ENCODE data around the gene MAP4. TPM values are rescaled to one million over a fixed set of nuclear protein-coding genes. Genes with fewer than 3 reads are reported as not detected.

MAP4 gene
- total RNA-seq, 1 donor from 2014 or later = 319 TPM

DNA sequence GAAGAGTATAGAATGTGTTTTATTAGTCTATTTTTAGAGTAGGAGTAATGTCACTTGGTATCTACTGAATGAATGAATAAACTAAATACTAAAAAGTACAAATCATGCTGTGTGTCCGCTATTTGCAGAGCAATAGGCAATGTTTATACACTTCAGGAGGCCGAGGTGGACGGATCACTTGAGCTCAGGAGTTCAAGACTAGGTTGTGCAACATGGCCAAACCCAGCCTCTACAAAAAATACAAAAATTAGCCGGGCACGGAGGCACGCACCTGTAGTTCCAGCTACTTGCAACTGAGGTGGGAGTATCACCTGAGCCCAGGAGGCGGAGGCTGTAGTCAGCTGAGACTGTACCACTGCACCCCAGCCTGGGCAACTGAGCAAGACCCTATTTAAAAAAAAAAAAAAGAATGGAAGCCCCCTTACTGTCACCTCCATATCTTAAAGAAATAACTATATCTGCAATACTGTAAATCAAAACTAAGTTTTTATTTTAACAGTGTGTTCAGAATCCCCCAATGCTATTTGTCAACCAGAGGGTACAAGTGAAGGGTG is 114.9 kb downstream of the MAP4 start:
- Mint-ChIP-seq H3K4me3 (ENCODE audit: unreplicated experiment) (no peak overlapping the region), H3K36me3 (ENCODE audit: unreplicated experiment) (no peaks in the 10 kb centered on the region), H3K4me1 (ENCODE audit: low read depth, unreplicated experiment) (no peaks in the 10 kb centered on the region), H3K27ac (ENCODE audit: unreplicated experiment) (no peak overlapping the region), H3K9me3 (ENCODE audit: unreplicated experiment) (peaks cover 2% of the 10 kb centered on the region), H3K27me3 (ENCODE audit: unreplicated experiment) (no peaks in the 10 kb centered on the region)
- TF ChIP-seq CTCF (IDR thresholded peaks at IDR 0.05; ENCODE audit: partially characterized antibody, unreplicated experiment) = no peak
- no peak for DNase-seq

DNA sequence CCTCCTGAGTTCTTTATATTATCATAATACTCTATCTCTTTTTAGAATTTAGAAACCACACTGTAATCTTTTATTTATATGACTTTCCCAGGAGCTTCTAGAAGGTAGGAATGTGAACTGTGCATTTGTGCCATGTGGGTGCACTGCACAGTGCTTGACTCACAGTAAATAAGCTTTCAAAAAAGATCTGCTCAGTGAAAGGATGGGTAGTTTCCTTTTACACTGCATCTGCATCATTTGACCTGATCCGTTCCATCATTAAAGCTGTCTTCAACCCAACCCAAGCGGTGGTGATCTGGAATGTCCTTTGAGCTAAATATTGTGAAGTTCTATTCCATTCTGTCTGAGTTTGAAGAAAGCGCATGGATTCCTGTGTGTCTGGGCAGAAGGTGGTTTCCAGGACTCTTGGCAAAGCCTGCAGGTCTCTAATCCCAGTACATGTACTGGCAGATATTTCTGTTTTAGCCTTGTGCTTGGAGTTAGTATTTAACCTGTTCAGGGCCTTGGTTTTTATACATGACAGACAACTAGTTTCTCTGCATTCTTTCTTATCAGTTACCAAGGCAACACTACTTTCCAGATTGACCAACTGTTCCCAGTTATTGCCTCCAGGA is 116.6 kb downstream of the MAP4 start:
- H3K36me3 Mint-ChIP-seq (ENCODE audit: unreplicated experiment) = no peaks in the 10 kb centered on the region

DNA sequence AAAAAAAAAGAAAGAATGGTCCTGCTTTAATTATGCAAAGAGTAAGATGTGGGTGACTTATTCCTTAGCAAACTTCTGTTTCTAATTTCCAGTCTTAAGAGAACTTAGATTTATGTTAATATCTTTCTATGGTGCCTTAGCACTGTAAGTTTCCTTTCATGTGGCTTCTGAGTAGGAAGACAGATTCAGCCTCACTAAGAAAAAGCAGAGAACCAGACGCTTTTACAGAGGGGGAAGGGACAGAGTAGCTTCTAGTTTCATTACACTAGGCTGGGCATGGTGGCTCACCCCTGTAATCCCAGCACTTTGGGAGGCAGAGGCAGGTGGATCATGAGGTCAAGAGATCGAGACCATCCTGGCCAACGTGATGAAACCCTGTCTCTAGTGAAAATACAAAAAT is 118.3 kb downstream of the MAP4 start:
- Mint-ChIP-seq H3K27ac (ENCODE audit: unreplicated experiment) (no peak overlapping the region), H3K27me3 (ENCODE audit: unreplicated experiment) (no peaks in the 10 kb centered on the region), H3K4me1 (ENCODE audit: low read depth, unreplicated experiment) (peaks cover 6% of the 10 kb centered on the region), H3K36me3 (ENCODE audit: unreplicated experiment) (no peaks in the 10 kb centered on the region), H3K9me3 (ENCODE audit: unreplicated experiment) (peaks cover 2% of the 10 kb centered on the region), H3K4me3 (ENCODE audit: unreplicated experiment) (no peak overlapping the region)
- no peak for DNase-seq
- no peak for TF ChIP-seq CTCF (IDR thresholded peaks at IDR 0.05; ENCODE audit: partially characterized antibody, unreplicated experiment)

More for the DNA sequence above, 116.6 kb downstream of the MAP4 start:
- Mint-ChIP-seq H3K9me3 (ENCODE audit: unreplicated experiment) (peaks cover 2% of the 10 kb centered on the region), H3K27me3 (ENCODE audit: unreplicated experiment) (no peaks in the 10 kb centered on the region), H3K4me3 (ENCODE audit: unreplicated experiment) (no peak overlapping the region), H3K4me1 (ENCODE audit: low read depth, unreplicated experiment) (no peaks in the 10 kb centered on the region), H3K27ac (ENCODE audit: unreplicated experiment) (no peak overlapping the region)
- no peak for DNase-seq
- TF ChIP-seq CTCF (IDR thresholded peaks at IDR 0.05; ENCODE audit: partially characterized antibody, unreplicated experiment) = no peak

DNA sequence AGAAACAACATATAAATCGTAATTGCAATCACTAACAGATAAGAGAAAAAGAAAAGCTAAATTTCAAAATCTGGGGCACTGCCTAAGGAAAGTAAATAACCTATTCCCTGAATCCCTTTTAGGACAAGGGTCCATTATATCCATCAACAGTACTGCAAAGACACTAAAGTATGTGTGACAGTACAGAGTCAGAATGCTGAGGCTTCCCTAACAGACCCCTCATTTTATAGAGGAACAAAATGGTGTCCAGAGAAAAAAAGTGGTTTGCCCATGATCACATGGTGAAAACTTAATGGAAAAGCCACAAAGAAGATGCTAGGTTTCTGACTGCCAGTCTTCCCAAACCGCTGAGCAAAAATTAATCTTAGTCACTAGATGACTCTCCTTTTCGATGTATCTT is 119.5 kb downstream of the MAP4 start:
- Mint-ChIP-seq H3K36me3 (ENCODE audit: unreplicated experiment) (no peaks in the 10 kb centered on the region), H3K27ac (ENCODE audit: unreplicated experiment) (no peak overlapping the region), H3K9me3 (ENCODE audit: unreplicated experiment) (peaks cover 3% of the 10 kb centered on the region), H3K4me1 (ENCODE audit: low read depth, unreplicated experiment) (peaks cover 16% of the 10 kb centered on the region), H3K4me3 (ENCODE audit: unreplicated experiment) (no peak overlapping the region), H3K27me3 (ENCODE audit: unreplicated experiment) (no peaks in the 10 kb centered on the region)
- TF ChIP-seq CTCF (IDR thresholded peaks at IDR 0.05; ENCODE audit: partially characterized antibody, unreplicated experiment) = no peak
- no peak for DNase-seq

DNA sequence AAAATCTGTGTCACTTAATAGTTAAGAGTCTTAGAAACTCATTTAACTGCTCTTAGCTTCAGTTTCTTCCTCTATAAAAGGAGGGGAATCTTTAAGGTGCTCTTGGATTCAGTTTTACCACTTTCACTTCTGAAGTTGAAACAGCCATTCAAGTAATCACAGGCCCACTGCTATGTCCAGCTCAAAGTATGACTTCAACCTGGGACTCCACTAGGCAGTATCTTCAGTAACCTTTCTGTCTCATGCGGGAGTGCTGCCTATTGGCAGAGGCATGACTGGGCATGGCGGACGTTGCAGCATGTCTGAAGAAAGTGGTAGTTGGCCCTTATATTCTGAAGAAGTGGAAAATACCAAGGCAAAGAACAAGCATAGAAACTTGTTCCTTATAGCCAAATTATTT is 121.0 kb downstream of the MAP4 start:
- Mint-ChIP-seq H3K9me3 (ENCODE audit: unreplicated experiment) (peaks cover 10% of the 10 kb centered on the region), H3K36me3 (ENCODE audit: unreplicated experiment) (no peaks in the 10 kb centered on the region), H3K4me1 (ENCODE audit: low read depth, unreplicated experiment) (peaks cover 30% of the 10 kb centered on the region), H3K4me3 (ENCODE audit: unreplicated experiment) (no peak overlapping the region), H3K27me3 (ENCODE audit: unreplicated experiment) (peaks cover 5% of the 10 kb centered on the region), H3K27ac (ENCODE audit: unreplicated experiment) (no peak overlapping the region)
- no peak for DNase-seq
- no peak for TF ChIP-seq CTCF (IDR thresholded peaks at IDR 0.05; ENCODE audit: partially characterized antibody, unreplicated experiment)

All from glutamatergic neuron (in vitro differentiated cells).